CD14-positive monocyte (primary cell): Measurements from ENCODE around the gene METTL25B. TPM values are rescaled to one million over a fixed set of nuclear protein-coding genes. Genes with fewer than 3 reads are reported as not detected.

Source experiments
- DNase-seq, 3 donors: peaks; one replicate each; pipeline ENCODE4 v3.0.0-alpha.2; 2011 to 2022
- H2AFZ ChIP-seq: 2 replicates; pipeline ENCODE4 v1.6.0; 2012; ENCODE audit warnings: mild to moderate bottlenecking, low read depth, low read length, inconsistent platforms; ENCODE audit not compliant: insufficient read depth, poor library complexity, severe bottlenecking
- H3K27ac ChIP-seq, 2 donors: 1 replicate in 1 of 2; 2 replicates in 1 of 2; pipeline ENCODE4 v1.5.1; 2012 to 2013; ENCODE audit warnings: low read length in 2 of 2, control low read depth in 1 of 2, inconsistent platforms in 1 of 2, low read depth in 1 of 2, mild to moderate bottlenecking in 1 of 2
- H3K27me3 ChIP-seq, 2 donors: one replicate each; pipeline versions ENCODE4 v1.6.0 to v1.6.1; 2011 to 2013; ENCODE audit warnings: low read length in 2 of 2; ENCODE audit not compliant: control insufficient read depth in 2 of 2, insufficient read depth in 2 of 2
- H3K36me3 ChIP-seq, 2 donors: replicated peaks in 1 of 2; 1 replicate in 1 of 2; 2 replicates in 1 of 2; pipeline versions ENCODE4 v1.5.1 to v1.6.1; 2012 to 2013; ENCODE audit warnings: low read length in 2 of 2, control low read depth in 1 of 2, inconsistent platforms in 1 of 2, mild to moderate bottlenecking in 1 of 2; ENCODE audit not compliant: insufficient read depth in 2 of 2, control insufficient read depth in 1 of 2
- H3K4me1 ChIP-seq, 2 donors: 1 replicate in 1 of 2; 2 replicates in 1 of 2; pipeline versions ENCODE4 v1.5.1 to v1.6.1; 2012 to 2013; ENCODE audit warnings: low read length in 2 of 2, control low read depth in 1 of 2, inconsistent platforms in 1 of 2, mild to moderate bottlenecking in 1 of 2, moderate library complexity in 1 of 2; ENCODE audit not compliant: insufficient read depth in 2 of 2, control insufficient read depth in 1 of 2
- H3K4me2 ChIP-seq: replicated peaks from 2 replicates; pipeline ENCODE3; 2012; ENCODE audit warnings: low read length, moderate library complexity, mild to moderate bottlenecking; ENCODE audit not compliant: poor library complexity, severe bottlenecking; ENCODE audit errors: extremely low read depth
- H3K4me3 ChIP-seq, 3 experiments: fragments of 200-600 bp in 1 of 3; sonication (generic) in 1 of 3; replicated peaks in 1 of 3; 1 replicate in 2 of 3; 2 replicates in 1 of 3; pipeline ENCODE4 v1.5.1; 2011 to 2013; ENCODE audit warnings: low read length in 3 of 3, mild to moderate bottlenecking in 3 of 3, control low read depth in 2 of 3, low read depth in 2 of 3, inconsistent platforms in 1 of 3, moderate library complexity in 1 of 3
- H3K79me2 ChIP-seq: 2 replicates; pipeline ENCODE4 v1.6.0; 2012; ENCODE audit warnings: mild to moderate bottlenecking, control low read depth, inconsistent platforms, low read length, moderate library complexity; ENCODE audit not compliant: insufficient read depth
- H3K9ac ChIP-seq: 2 replicates; pipeline ENCODE4 v1.6.0; 2017; ENCODE audit warnings: low read length, mild to moderate bottlenecking; ENCODE audit not compliant: insufficient read depth, poor library complexity, severe bottlenecking
- H3K9me3 ChIP-seq, 2 donors: replicated peaks in 1 of 2; 1 replicate in 1 of 2; 2 replicates in 1 of 2; pipeline versions ENCODE4 v1.5.1 to v1.6.1; 2012 to 2013; ENCODE audit warnings: low read length in 2 of 2, control low read depth in 1 of 2; ENCODE audit not compliant: control insufficient read depth in 1 of 2, insufficient read depth in 1 of 2
- H4K20me1 ChIP-seq: 2 replicates; pipeline ENCODE4 v1.6.0; 2012; ENCODE audit warnings: mild to moderate bottlenecking, low read length, control low read depth, moderate library complexity; ENCODE audit not compliant: insufficient read depth
- H3K27ac Mint-ChIP-seq, 7 donors: one replicate each; pipeline ENCODE4 v1.8.0; 2020; ENCODE audit warnings: mild to moderate bottlenecking in 7 of 7, mixed read lengths in 7 of 7, moderate library complexity in 6 of 7, inconsistent platforms in 2 of 7
- H3K27me3 Mint-ChIP-seq, 3 donors: one replicate each; pipeline ENCODE4 v1.8.0; 2021 to 2022; ENCODE audit warnings: low read depth in 3 of 3, mild to moderate bottlenecking in 3 of 3, mixed read lengths in 3 of 3, moderate library complexity in 3 of 3, inconsistent platforms in 1 of 3
- H3K36me3 Mint-ChIP-seq, 2 donors: one replicate each; pipeline ENCODE4 v1.8.0; 2020; ENCODE audit warnings: mixed read lengths in 2 of 2, inconsistent platforms in 1 of 2, mild to moderate bottlenecking in 1 of 2
- H3K4me1 Mint-ChIP-seq: one replicate; pipeline ENCODE4 v1.8.0; 2020; ENCODE audit warnings: mild to moderate bottlenecking, mixed read lengths
- H3K4me3 Mint-ChIP-seq, 2 donors: one replicate each; pipeline ENCODE4 v1.8.0; 2020; ENCODE audit warnings: mild to moderate bottlenecking in 2 of 2, mixed read lengths in 2 of 2, moderate library complexity in 1 of 2
- H3K9me3 Mint-ChIP-seq, 7 donors: one replicate each; pipeline ENCODE4 v1.8.0; 2020 to 2022; ENCODE audit warnings: mixed read lengths in 7 of 7, mild to moderate bottlenecking in 6 of 7, moderate library complexity in 6 of 7, inconsistent platforms in 2 of 7
- WGBS: methylation state at CpG from one replicate; pipeline ENCODE4 v1.1.5; 2013; ENCODE audit warnings: missing lambda C conversion rate; ENCODE audit not compliant: insufficient coverage; 5-methylcytosine and 5-hydroxymethylcytosine counted together
- intact Hi-C, 2 donors: fragments of 100-400 bp; cut with micrococcal nuclease; formaldehyde crosslinking; loops; one replicate each; pipeline versions ENCODE4 v1.15.0 to v1.15.1; 2023
- polyA plus RNA-seq, 3 donors: library from polyadenylated mRNA; depleted of rRNA in 1 of 3; unstranded in 2 of 3; stranded (reverse) in 1 of 3; fragments of 300-500 nt in 2 of 3; fragments of >200 nt in 1 of 3; fragmentation: Illumina TruSeq in 2 of 3; gene quantifications; 1 replicate in 2 of 3; 2 replicates in 1 of 3; pipeline ENCODE4 v1.2.3, GENCODE V29; 2012 to 2021
- TF ChIP-seq, protein P1 (sequence below): fragments of 200-600 bp; IDR thresholded peaks from one replicate; pipeline ENCODE4 v1.8.0; 2022; ENCODE audit warnings: antibody characterized with exemption, mild to moderate bottlenecking

The METTL25B gene
- polyA plus RNA-seq, 3 donors: 4.6 to 49.3 (median 4.8) TPM

DNA sequence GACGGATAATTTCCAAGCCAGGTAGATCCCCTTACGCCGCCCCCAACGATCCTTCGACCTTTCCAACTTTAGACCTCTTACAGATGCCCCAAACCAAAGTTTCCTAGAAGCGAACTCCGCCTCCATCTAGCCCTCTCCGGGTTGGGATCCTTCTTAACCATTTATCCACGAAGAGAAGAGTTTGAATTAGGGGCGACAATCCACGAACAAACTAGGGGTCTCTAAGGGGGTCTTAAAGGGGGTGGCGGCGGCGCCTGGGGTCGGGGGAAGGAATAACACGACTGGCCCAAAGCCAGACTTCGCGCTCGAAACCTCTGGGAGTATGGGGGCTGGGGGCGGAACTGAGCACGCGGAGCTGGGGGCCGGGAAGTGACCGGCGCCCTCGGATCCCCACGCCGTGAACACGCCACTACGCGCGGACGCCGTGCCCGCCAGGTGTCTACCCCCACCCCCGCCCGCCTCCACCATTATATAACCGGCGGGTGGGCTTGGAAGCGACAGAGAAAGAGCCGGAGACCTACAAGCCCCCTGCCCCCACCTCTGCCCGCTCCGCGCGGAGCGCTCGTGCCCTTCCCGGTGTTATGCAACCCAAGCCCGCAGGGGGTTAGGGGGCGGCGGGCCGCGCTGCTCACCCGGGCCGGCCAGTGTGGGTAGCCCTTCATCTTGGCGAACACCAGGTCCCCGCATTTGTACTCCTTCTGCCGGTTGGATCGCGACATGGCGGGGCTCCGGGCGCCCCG, 22.6 kb downstream of the METTL25B start:
- H2AFZ ChIP-seq: peak overlapping the region; percentile 69
- peak overlapping the region; percentile 75 to 96 (median 84) for H3K4me3 ChIP-seq
- peak overlapping the region; percentile 89 to 91 for H3K27ac ChIP-seq
- no peaks in the 10 kb centered on the region for H3K36me3 ChIP-seq
- intact Hi-C loops: loop anchor here (1.0 to 2.0 kb wide), 2 partner anchors 11 to 16 kb away; partner anchors contain the start of gene PRCC (in 2 of the 2)
- peaks cover 61 to 74% of the 10 kb centered on the region in 2 donors for H3K4me1 ChIP-seq
- H3K27me3 ChIP-seq: no peaks in the 10 kb centered on the region
- H3K4me3 Mint-ChIP-seq: peak overlapping the region; percentile 88 to 97
- peak overlapping the region; percentile 80 for H3K9ac ChIP-seq
- H3K9me3 Mint-ChIP-seq: peaks cover 0 to 3% (median 0%) of the 10 kb centered on the region in 7 donors
- H3K4me2 ChIP-seq: peak overlapping the region; percentile 91
- under 1% methylated on average over 35 of the region's 64 CpGs for WGBS
- H3K27ac Mint-ChIP-seq: peak overlapping the region; percentile 87 to 98 (median 94)
- H3K79me2 ChIP-seq: peaks cover 94% of the 10 kb centered on the region
- DNase-seq: peak in 1 of 3 donors; percentile 47
- H3K27me3 Mint-ChIP-seq: peaks cover 0 to 2% (median 0%) of the 10 kb centered on the region in 3 donors
- peaks cover 75% of the 10 kb centered on the region for H3K4me1 Mint-ChIP-seq
- TF ChIP-seq, protein P1, sequence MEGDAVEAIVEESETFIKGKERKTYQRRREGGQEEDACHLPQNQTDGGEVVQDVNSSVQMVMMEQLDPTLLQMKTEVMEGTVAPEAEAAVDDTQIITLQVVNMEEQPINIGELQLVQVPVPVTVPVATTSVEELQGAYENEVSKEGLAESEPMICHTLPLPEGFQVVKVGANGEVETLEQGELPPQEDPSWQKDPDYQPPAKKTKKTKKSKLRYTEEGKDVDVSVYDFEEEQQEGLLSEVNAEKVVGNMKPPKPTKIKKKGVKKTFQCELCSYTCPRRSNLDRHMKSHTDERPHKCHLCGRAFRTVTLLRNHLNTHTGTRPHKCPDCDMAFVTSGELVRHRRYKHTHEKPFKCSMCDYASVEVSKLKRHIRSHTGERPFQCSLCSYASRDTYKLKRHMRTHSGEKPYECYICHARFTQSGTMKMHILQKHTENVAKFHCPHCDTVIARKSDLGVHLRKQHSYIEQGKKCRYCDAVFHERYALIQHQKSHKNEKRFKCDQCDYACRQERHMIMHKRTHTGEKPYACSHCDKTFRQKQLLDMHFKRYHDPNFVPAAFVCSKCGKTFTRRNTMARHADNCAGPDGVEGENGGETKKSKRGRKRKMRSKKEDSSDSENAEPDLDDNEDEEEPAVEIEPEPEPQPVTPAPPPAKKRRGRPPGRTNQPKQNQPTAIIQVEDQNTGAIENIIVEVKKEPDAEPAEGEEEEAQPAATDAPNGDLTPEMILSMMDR: no peak
- no peaks in the 10 kb centered on the region for H3K9me3 ChIP-seq
- H4K20me1 ChIP-seq: peaks cover 33% of the 10 kb centered on the region
- H3K36me3 Mint-ChIP-seq: peaks cover 1% of the 10 kb centered on the region in 2 donors

DNA sequence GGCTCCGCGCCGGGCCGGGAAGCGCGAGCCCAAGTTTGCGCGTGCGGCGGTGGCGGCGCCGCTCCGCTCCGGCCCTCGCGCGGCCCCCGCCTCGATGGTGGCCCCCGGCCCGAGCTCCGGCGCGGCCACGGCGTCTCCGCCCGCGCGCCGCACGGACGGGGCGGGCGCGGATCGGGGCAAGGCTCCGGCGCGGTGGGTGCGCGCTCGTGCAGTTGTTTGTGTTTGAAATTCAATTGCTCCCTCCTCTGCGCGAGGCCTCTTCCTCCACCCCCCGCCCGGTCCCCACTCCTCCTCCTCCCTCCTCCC, 23.1 kb downstream of the METTL25B start, which contains the start of gene HDGF:
Gene HDGF, minus strand, starts transcription at position 225 of the 306 bp plus-strand sequence. CDS start 246 bp downstream, outside the sequence.
- TF ChIP-seq, protein P1: no peak
- Histone ChIP-seq H3K4me1 (peaks cover 56 to 69% of the 10 kb centered on the region in 2 donors), H3K79me2 (peaks cover 89% of the 10 kb centered on the region), H3K27ac (peak within 1 kb of the TSS; percentile 89 to 91), H3K27me3 (no peaks in the 10 kb centered on the region), H2AFZ (peak within 1 kb of the TSS; percentile 88), H3K9me3 (no peaks in the 10 kb centered on the region), H4K20me1 (peaks cover 28% of the 10 kb centered on the region), H3K36me3 (no peaks in the 10 kb centered on the region), H3K4me3 (peak within 1 kb of the TSS; percentile 84 to 96 (median 84)), H3K4me2 (peak within 1 kb of the TSS; percentile 91), H3K9ac (peak within 1 kb of the TSS; percentile 80)
- DNase-seq: no peak
- H3K27ac Mint-ChIP-seq: peak within 1 kb of the TSS; percentile 91 to 98 (median 94)
- H3K9me3 Mint-ChIP-seq: peaks cover 0 to 3% (median 0%) of the 10 kb centered on the region in 7 donors
- H3K27me3 Mint-ChIP-seq: peaks cover 0 to 2% (median 0%) of the 10 kb centered on the region in 3 donors
- H3K4me3 Mint-ChIP-seq: peak within 1 kb of the TSS; percentile 89 to 97
- no peaks in the 10 kb centered on the region for H3K36me3 Mint-ChIP-seq
- intact Hi-C loops: loop anchor here (1.0 to 2.0 kb wide), 2 partner anchors 11 to 15 kb away; partner anchors contain the start of gene PRCC (in 2 of the 2)
- WGBS: under 1% methylated on average over 39 of the region's 48 CpGs
- H3K4me1 Mint-ChIP-seq: peaks cover 70% of the 10 kb centered on the region
